BJ (cell line): ENCODE measurements around the gene EHBP1L1. TPM values are rescaled to one million over a fixed set of nuclear protein-coding genes. Genes with fewer than 3 reads are reported as not detected.
A peak's percentile ranks its signal among the peaks of the same experiment; 100 is the strongest.

Experiments used
- CTCF ChIA-PET: fragments of 350-600 bp; formaldehyde crosslinking; extraction: SDS; loops from one replicate; lab custom pipeline; 2021; ENCODE audit warnings: antibody characterized with exemption, inconsistent platforms; lab: Yijun Ruan, JAX
- POLR2A ChIA-PET: fragments of 300-600 bp; sonication (Branson Sonifier 250); formaldehyde crosslinking; extraction: SDS; loops from one replicate; lab custom pipeline; 2021; ENCODE audit warnings: antibody characterized with exemption; lab: Charles Lee
- DNase-seq: peaks from one replicate; pipeline ENCODE4 v3.0.0-alpha.2; 2011; ENCODE audit warnings: low read depth
- H3K27me3 ChIP-seq: 2 replicates; pipeline ENCODE4 v1.6.0; 2011; ENCODE audit warnings: low read length; ENCODE audit not compliant: control insufficient read depth, insufficient read depth
- H3K36me3 ChIP-seq: 2 replicates; pipeline ENCODE4 v1.5.1; 2011; ENCODE audit warnings: low read length; ENCODE audit not compliant: control insufficient read depth, insufficient read depth
- H3K4me3 ChIP-seq: 2 replicates; pipeline ENCODE4 v1.5.1; 2011; ENCODE audit warnings: low read depth, mild to moderate bottlenecking, control low read depth, low read length
- CTCF ChIP-seq: IDR thresholded peaks from 2 replicates; pipeline ENCODE4 v1.5.1; 2011; ENCODE audit warnings: low read depth, mild to moderate bottlenecking, control low read depth, inconsistent platforms, low read length, moderate library complexity; ENCODE audit not compliant: insufficient read depth
- polyA plus RNA-seq: library from polyadenylated mRNA; depleted of rRNA; stranded (reverse); fragments of >200 nt; gene quantifications from 2 replicates; pipeline ENCODE4 v1.2.3, GENCODE V29; 2011

Gene EHBP1L1
- polyA plus RNA-seq, 1 experiment, result 30.9 TPM

GRCh38 chr11:65624931-65625627 lies 49.2 kb downstream of the EHBP1L1 start:
- H3K36me3 ChIP-seq, result peaks cover 60% of the 10 kb centered on the region

DNA sequence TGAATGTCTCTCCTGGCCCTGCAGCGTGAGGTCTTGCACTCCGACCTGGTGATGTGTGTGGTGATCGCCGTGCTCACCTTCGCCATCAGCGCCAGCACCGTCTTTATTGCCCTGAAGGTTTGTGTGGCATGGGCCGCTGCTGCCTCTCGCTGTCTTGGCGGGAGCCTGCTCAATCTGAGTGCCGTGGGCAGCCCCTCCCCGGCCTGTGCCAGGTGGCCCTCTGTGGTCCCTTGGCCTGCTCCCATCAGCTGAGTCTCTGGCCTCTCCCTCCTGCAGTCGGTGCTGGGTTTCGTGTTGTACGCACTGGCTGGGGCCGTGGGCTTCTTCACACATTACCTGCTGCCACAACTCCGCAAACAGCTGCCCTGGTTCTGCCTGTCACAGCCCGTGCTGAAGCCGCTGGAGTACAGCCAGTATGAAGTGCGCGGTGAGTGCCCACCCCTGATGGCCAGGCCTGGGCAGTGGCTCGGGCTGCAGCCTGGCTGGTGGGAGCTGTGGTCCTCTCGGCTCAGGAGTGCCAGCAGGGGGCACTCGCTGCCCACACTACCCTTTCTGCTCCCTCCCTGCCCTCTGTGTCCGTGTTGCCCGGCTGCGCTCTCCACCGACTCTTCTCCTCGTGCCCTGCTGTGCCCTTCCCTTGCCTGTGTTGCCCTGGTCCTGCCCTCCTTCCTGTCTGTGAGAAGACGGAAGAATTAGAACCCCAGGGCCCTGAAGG lies 49.9 kb downstream of the EHBP1L1 start:
- POLR2A ChIA-PET, result no interaction called here
- peak; percentile 58 for TF ChIP-seq CTCF
- CTCF ChIA-PET, result interaction anchor here (0.6 to 1.8 kb wide), 10 partner anchors 8 to 134 kb away, joined by 3 to 10 read pairs (median 4); partner anchors contain the start of genes KAT5 and SIPA1
- Histone ChIP-seq H3K27me3 (no peaks in the 10 kb centered on the region), H3K36me3 (peaks cover 58% of the 10 kb centered on the region), H3K4me3 (no peak overlapping the region)
- DNase-seq, result no peak

More at GRCh38 chr11:65624931-65625627, 49.2 kb downstream of the EHBP1L1 start:
- ChIA-PET POLR2A (no interaction called here), CTCF (interaction anchor here (0.6 to 1.8 kb wide), 8 partner anchors 7 to 135 kb away, joined by 3 to 10 read pairs (median 4); partner anchors contain the start of genes KAT5 and SIPA1)
- Histone ChIP-seq H3K4me3 (no peak overlapping the region), H3K27me3 (no peaks in the 10 kb centered on the region)
- no peak for DNase-seq
- no peak for TF ChIP-seq CTCF

GRCh38 chr11:65627202-65627601 lies 51.3 kb downstream of the EHBP1L1 start:
- ChIA-PET POLR2A (no interaction called here), CTCF (interaction anchor here (1.6 to 1.8 kb wide), 2 partner anchors 9 to 10 kb away, joined by 4 to 10 read pairs; partner anchors contain the start of gene SIPA1)
- TF ChIP-seq CTCF, result no peak
- H3K27me3 ChIP-seq, result no peaks in the 10 kb centered on the region
- H3K36me3 ChIP-seq, result peaks cover 56% of the 10 kb centered on the region
- no peak for DNase-seq
- no peak overlapping the region for H3K4me3 ChIP-seq

GRCh38 chr11:65629579-65629978 lies 53.7 kb downstream of the EHBP1L1 start:
- peaks cover 53% of the 10 kb centered on the region for H3K36me3 ChIP-seq
- no peak for TF ChIP-seq CTCF
- H3K4me3 ChIP-seq, result no peak overlapping the region
- POLR2A ChIA-PET, result no interaction called here
- H3K27me3 ChIP-seq, result no peaks in the 10 kb centered on the region
- no peak for DNase-seq
- CTCF ChIA-PET, result no interaction called here

GRCh38 chr11:65630215-65630614 lies 54.4 kb downstream of the EHBP1L1 start:
- POLR2A ChIA-PET, result no interaction called here
- no peaks in the 10 kb centered on the region for H3K27me3 ChIP-seq
- no peak for DNase-seq
- CTCF ChIA-PET, result no interaction called here
- H3K36me3 ChIP-seq, result peaks cover 55% of the 10 kb centered on the region
- no peak for TF ChIP-seq CTCF
- no peak overlapping the region for H3K4me3 ChIP-seq
